GM06990 (cell line): ENCODE results near the gene HOXB1.
"Not testable (repeated sequence)": the region's sequence is repeated elsewhere in the genome, so short reads cannot be mapped to it uniquely, and the experiment has no call there.

Experiments used
- DNase-seq: peaks from one replicate; pipeline ENCODE4 v3.0.0-alpha.2; 2011; ENCODE audit not compliant: insufficient read length; ENCODE audit errors: extremely low read depth
- H3K27me3 ChIP-seq: replicated peaks from 2 replicates; pipeline ENCODE4 v1.6.0; 2011; ENCODE audit warnings: low read length; ENCODE audit not compliant: control insufficient read depth, insufficient read depth
- H3K36me3 ChIP-seq: 2 replicates; pipeline ENCODE4 v1.5.1; 2011; ENCODE audit warnings: low read length; ENCODE audit not compliant: control insufficient read depth, insufficient read depth
- H3K4me3 ChIP-seq: replicated peaks from 2 replicates; pipeline ENCODE4 v1.5.1; 2011; ENCODE audit warnings: low read depth, mild to moderate bottlenecking, control low read depth, low read length
- CTCF ChIP-seq: IDR thresholded peaks from 2 replicates; pipeline ENCODE4 v1.5.1; 2011; ENCODE audit warnings: low read length, control low read depth, mild to moderate bottlenecking, inconsistent platforms; ENCODE audit not compliant: insufficient read depth, poor library complexity, severe bottlenecking

Gene HOXB1

GRCh38 chr17:48540213-48540612, 9.4 kb upstream of the HOXB1 start:
- Histone ChIP-seq H3K4me3 (no peak overlapping the region), H3K27me3 (no peaks in the 10 kb centered on the region), H3K36me3 (no peaks in the 10 kb centered on the region)
- no peak for TF ChIP-seq CTCF
- DNase-seq = no peak

GRCh38 chr17:48539177-48539576, 8.4 kb upstream of the HOXB1 start:
- H3K4me3 ChIP-seq = no peak overlapping the region
- no peak for DNase-seq
- no peaks in the 10 kb centered on the region for H3K27me3 ChIP-seq
- H3K36me3 ChIP-seq = no peaks in the 10 kb centered on the region
- TF ChIP-seq CTCF = no peak

GRCh38 chr17:48537316-48537715, 6.5 kb upstream of the HOXB1 start:
- Histone ChIP-seq H3K4me3 (no peak overlapping the region), H3K36me3 (no peaks in the 10 kb centered on the region), H3K27me3 (no peaks in the 10 kb centered on the region)
- no peak for DNase-seq
- no peak for TF ChIP-seq CTCF

- not testable (repeated sequence) for H3K27me3 ChIP-seq, H3K4me3 ChIP-seq, H3K36me3 ChIP-seq, DNase-seq
These were observed 5.2 kb upstream of the HOXB1 start for GRCh38 chr17:48535793-48536559.

GRCh38 chr17:48532261-48532660, 1.4 kb upstream of the HOXB1 start:
- Histone ChIP-seq H3K4me3 (no peak overlapping the region), H3K36me3 (no peaks in the 10 kb centered on the region), H3K27me3 (no peaks in the 10 kb centered on the region)
- no peak for TF ChIP-seq CTCF
- no peak for DNase-seq

GRCh38 chr17:48530208-48530886, 464 bp downstream of the HOXB1 start:
- Histone ChIP-seq H3K36me3 (no peaks in the 10 kb centered on the region), H3K4me3 (no peak overlapping the region), H3K27me3 (no peaks in the 10 kb centered on the region; the same call in 1 of the 2 replicates)
- TF ChIP-seq CTCF = no peak
- DNase-seq = no peak
